NB4 (cell line): ENCODE results near the gene ZNF212.
"Not testable (repeated sequence)": the region's sequence is repeated elsewhere in the genome, so short reads cannot be mapped to it uniquely, and the experiment has no call there.

Experiments
- DNase-seq: peaks from one replicate; pipeline ENCODE4 v3.0.0; 2010; ENCODE audit warnings: low read depth
- H3K4me3 ChIP-seq: one replicate; pipeline ENCODE4 v1.5.1; 2011; ENCODE audit warnings: mild to moderate bottlenecking, low read depth, low read length, moderate library complexity
- CTCF ChIP-seq: IDR thresholded peaks from one replicate; pipeline ENCODE4 v1.5.1; 2012; ENCODE audit warnings: low read depth, low read length
- MYC ChIP-seq: IDR thresholded peaks from 2 replicates; pipeline ENCODE4 v1.6.1; 2011; ENCODE audit warnings: low read depth, low read length
- POLR2A ChIP-seq: IDR thresholded peaks from 2 replicates; pipeline ENCODE4 v1.6.1; 2011; ENCODE audit warnings: mild to moderate bottlenecking; ENCODE audit not compliant: insufficient read length; ENCODE audit errors: extremely low read depth
- TF ChIP-seq, protein P1 (sequence below): IDR thresholded peaks from 2 replicates; pipeline ENCODE4 v1.6.1; 2011; ENCODE audit warnings: low read depth, low read length

The ZNF212 gene

GRCh38 chr7:149248777-149249176, 9.3 kb downstream of the ZNF212 start:
- no peak overlapping the region for H3K4me3 ChIP-seq

GRCh38 chr7:149250151-149250550, 10.7 kb downstream of the ZNF212 start:
- H3K4me3 ChIP-seq, DNase-seq: not testable (repeated sequence)

More at GRCh38 chr7:149248777-149249176, 9.3 kb downstream of the ZNF212 start:
- DNase-seq, result no peak
- TF ChIP-seq POLR2A (no peak), CTCF (no peak), MYC (no peak)
- TF ChIP-seq, protein P1, sequence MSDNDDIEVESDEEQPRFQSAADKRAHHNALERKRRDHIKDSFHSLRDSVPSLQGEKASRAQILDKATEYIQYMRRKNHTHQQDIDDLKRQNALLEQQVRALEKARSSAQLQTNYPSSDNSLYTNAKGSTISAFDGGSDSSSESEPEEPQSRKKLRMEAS, result no peak

- not testable (repeated sequence) for H3K4me3 ChIP-seq, DNase-seq
Observed at GRCh38 chr7:149251518-149251917, 12.1 kb downstream of the ZNF212 start.

DNA sequence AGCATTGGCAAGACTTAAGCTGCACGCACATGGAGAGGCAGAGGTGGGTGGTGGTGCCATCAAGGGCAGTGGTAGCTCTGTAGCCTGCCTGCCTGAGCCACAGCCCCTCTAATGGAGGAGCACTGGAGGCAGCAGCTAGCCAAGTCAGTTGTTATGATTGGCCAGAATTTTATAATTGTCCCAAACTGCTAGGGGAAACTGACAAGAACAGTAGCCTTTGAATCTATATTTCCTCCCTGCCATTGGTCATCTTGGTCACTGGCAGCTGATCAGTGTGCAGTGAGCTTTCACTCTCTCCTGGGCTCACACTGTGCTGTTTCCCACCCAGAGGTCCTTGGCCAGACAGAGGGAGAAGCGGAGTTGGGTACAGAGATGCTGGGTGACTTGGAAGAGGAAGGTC, 12.9 kb downstream of the ZNF212 start:
- DNase-seq, result no peak
- no peak overlapping the region for H3K4me3 ChIP-seq
- TF ChIP-seq MYC, result no peak
- TF ChIP-seq POLR2A, result no peak
- TF ChIP-seq CTCF, result no peak
- TF ChIP-seq, protein P1, result no peak

DNA sequence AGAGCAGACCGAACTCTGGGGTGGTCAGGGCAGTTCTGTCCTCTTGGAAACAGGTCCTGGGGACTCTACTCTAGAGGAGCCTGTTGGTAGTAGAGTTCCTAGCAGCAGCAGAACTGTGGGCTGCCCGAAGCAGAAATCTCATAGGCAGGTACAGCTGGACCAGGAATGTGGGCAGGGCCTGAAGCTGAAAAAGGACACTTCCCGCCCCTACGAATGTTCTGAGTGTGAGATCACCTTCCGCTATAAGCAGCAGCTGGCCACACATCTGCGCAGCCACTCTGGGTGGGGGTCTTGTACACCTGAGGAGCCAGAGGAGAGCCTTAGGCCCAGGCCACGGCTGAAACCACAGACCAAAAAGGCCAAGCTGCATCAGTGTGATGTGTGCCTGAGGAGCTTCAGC, 14.2 kb downstream of the ZNF212 start:
- TF ChIP-seq POLR2A (no peak), MYC (no peak)
- TF ChIP-seq, protein P1, result no peak
- no peak for DNase-seq
- H3K4me3 ChIP-seq, result no peak overlapping the region

- no peak for TF ChIP-seq POLR2A
- TF ChIP-seq CTCF, result no peak
- TF ChIP-seq, protein P1, result no peak
- no peak for TF ChIP-seq MYC
- H3K4me3 ChIP-seq, result no peak overlapping the region
- DNase-seq, result no peak
Observed at GRCh38 chr7:149254181-149254858, 14.9 kb downstream of the ZNF212 start.

- TF ChIP-seq CTCF (no peak), MYC (no peak), POLR2A (no peak)
- TF ChIP-seq, protein P1, result no peak
- H3K4me3 ChIP-seq, result no peak overlapping the region
- DNase-seq, result no peak
Observed at GRCh38 chr7:149255174-149255573, 15.7 kb downstream of the ZNF212 start.
